ENCODE results near the gene HNF1A. TPM values are rescaled to one million over a fixed set of nuclear protein-coding genes. Genes with fewer than 3 reads are reported as not detected.

HNF1A gene
- total RNA-seq, 1 donor from 2014 or later = not detected

- Mint-ChIP-seq H3K27ac (ENCODE audit: unreplicated experiment) (no peak overlapping the region), H3K4me1 (ENCODE audit: low read depth, unreplicated experiment) (peaks cover 5% of the 10 kb centered on the region), H3K36me3 (ENCODE audit: unreplicated experiment) (no peaks in the 10 kb centered on the region), H3K4me3 (ENCODE audit: unreplicated experiment) (no peak overlapping the region), H3K9me3 (ENCODE audit: unreplicated experiment) (no peaks in the 10 kb centered on the region), H3K27me3 (ENCODE audit: unreplicated experiment) (peaks cover 3% of the 10 kb centered on the region)
- DNase-seq = no peak
- TF ChIP-seq CTCF (IDR thresholded peaks at IDR 0.05; ENCODE audit: partially characterized antibody, unreplicated experiment) = no peak
Measured at GRCh38 chr12:121022713-121023112, 44.4 kb downstream of the HNF1A start.

- Mint-ChIP-seq H3K27ac (ENCODE audit: unreplicated experiment) (no peak overlapping the region), H3K27me3 (ENCODE audit: unreplicated experiment) (peaks cover 3% of the 10 kb centered on the region), H3K9me3 (ENCODE audit: unreplicated experiment) (no peaks in the 10 kb centered on the region), H3K36me3 (ENCODE audit: unreplicated experiment) (no peaks in the 10 kb centered on the region), H3K4me3 (ENCODE audit: unreplicated experiment) (no peak overlapping the region), H3K4me1 (ENCODE audit: low read depth, unreplicated experiment) (peaks cover 5% of the 10 kb centered on the region)
- DNase-seq = no peak
- TF ChIP-seq CTCF (IDR thresholded peaks at IDR 0.05; ENCODE audit: partially characterized antibody, unreplicated experiment) = no peak
Measured at GRCh38 chr12:121023799-121024198, 45.5 kb downstream of the HNF1A start.

GRCh38 chr12:121025442-121026226 is 47.3 kb downstream of the HNF1A start:
- H3K4me1 Mint-ChIP-seq (ENCODE audit: low read depth, unreplicated experiment) = peaks cover 5% of the 10 kb centered on the region
- DNase-seq = no peak
- no peak for TF ChIP-seq CTCF (IDR thresholded peaks at IDR 0.05; ENCODE audit: partially characterized antibody, unreplicated experiment)
- no peak overlapping the region for H3K27ac Mint-ChIP-seq (ENCODE audit: unreplicated experiment)
- no peak overlapping the region for H3K4me3 Mint-ChIP-seq (ENCODE audit: unreplicated experiment)
- H3K27me3 Mint-ChIP-seq (ENCODE audit: unreplicated experiment) = no peaks in the 10 kb centered on the region
- no peaks in the 10 kb centered on the region for H3K9me3 Mint-ChIP-seq (ENCODE audit: unreplicated experiment)
- H3K36me3 Mint-ChIP-seq (ENCODE audit: unreplicated experiment) = no peaks in the 10 kb centered on the region

GRCh38 chr12:121026274-121027045 is 48.1 kb downstream of the HNF1A start:
- no peak for DNase-seq
- Mint-ChIP-seq H3K4me3 (ENCODE audit: unreplicated experiment) (no peak overlapping the region), H3K9me3 (ENCODE audit: unreplicated experiment) (no peaks in the 10 kb centered on the region), H3K27me3 (ENCODE audit: unreplicated experiment) (no peaks in the 10 kb centered on the region), H3K36me3 (ENCODE audit: unreplicated experiment) (no peaks in the 10 kb centered on the region), H3K4me1 (ENCODE audit: low read depth, unreplicated experiment) (peaks cover 5% of the 10 kb centered on the region), H3K27ac (ENCODE audit: unreplicated experiment) (no peak overlapping the region)
- no peak for TF ChIP-seq CTCF (IDR thresholded peaks at IDR 0.05; ENCODE audit: partially characterized antibody, unreplicated experiment)

Data from glutamatergic neuron (in vitro differentiated cells).